ENCODE measurements around the gene FBXL5. TPM values are rescaled to one million over a fixed set of nuclear protein-coding genes. Genes with fewer than 3 reads are reported as not detected.

The FBXL5 gene
- total and polyA plus RNA-seq, 3 donors from 2014 or later, result 149 to 162 (median 153) TPM

DNA sequence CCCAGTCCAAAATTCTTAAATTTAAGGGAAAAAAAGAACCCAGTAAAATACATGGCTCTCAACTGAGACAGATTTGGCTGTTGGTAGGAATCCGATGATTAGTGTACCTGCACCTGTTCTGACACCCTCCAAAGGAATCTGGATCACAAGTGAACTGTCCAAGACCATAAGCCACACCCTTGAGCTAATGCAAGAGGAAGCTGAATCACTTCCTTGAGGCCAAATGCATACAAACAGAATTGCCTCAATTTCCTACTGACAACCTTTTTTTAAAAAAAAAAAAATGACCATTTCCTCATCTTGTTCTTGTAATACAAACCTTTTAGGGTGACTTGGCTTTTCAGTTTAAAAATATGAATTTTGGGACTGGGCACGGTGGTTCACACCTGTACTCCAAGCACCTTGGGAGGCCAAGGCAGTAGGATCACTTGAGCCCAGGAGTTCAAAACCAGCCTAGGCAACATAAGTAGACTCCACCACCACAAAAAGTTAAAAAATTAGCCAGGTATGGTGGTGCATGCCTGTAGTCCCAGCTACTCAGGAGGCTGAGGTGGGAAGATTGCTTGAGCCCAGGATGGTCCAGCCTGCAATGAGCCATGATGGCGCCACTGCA lies 10.7 kb upstream of the FBXL5 start:
- DNase-seq, result no peak
- TF ChIP-seq CTCF (IDR thresholded peaks at IDR 0.05) (no peak), POLR2A (IDR thresholded peaks at IDR 0.05) (no peak)
- Histone ChIP-seq H3K27ac (no peak overlapping the region), H3K4me3 (no peak overlapping the region), H3K36me3 (ENCODE audit: low read depth, missing control alignments) (no peaks in the 10 kb centered on the region), H3K4me1 (peaks cover 6% of the 10 kb centered on the region), H3K9me3 (no peaks in the 10 kb centered on the region), H3K27me3 (no peaks in the 10 kb centered on the region)
- intact Hi-C loops (cut with DNase I; ENCODE audit: low total_unique reads), result no loop called here
- WGBS, 2 donors, result 88 to 92% methylated on average over 3 of the region's 3 CpGs

DNA sequence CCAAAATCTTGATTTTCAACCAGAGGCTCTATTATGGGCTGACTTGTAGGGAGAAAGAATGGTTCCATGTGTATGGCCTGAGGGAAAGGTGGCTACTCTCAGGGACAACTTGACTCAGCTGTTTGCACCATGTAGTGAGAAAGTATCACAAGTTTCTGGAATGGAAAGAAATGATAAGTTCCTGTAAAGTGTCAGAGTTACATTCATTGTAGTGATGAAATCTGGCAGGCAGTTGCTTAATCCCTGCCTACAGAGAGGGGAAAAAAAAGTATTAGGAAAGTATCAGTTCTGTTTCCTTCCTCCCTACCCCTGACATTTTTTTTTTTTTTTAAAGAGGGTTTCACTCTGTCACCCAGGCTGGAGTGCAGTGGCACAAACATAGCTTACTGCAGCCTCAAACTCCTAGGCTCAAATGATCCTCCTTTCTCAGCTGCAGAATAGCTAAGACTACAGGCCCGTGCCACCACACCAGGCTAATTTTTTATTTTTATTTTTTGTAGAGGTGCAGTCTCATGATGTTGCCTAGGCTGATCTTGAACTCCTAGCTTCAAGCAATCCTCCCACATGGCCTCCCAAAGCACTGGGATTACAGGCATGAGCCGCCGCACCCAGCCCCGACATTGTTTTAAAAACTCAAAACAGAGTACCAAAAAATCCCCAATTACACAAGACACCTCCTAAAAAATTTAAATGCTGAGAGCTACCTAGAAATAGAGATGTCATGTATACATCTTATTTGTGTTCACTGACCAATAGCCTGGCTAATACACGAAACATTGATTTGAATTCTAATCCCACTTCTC lies 4.8 kb upstream of the FBXL5 start:
- WGBS, 2 donors, result 86 to 90% methylated on average over 5 of the region's 5 CpGs
- intact Hi-C loops (cut with DNase I; ENCODE audit: low total_unique reads), result no loop called here
- Histone ChIP-seq H3K4me1 (peaks cover 16% of the 10 kb centered on the region), H3K9me3 (no peaks in the 10 kb centered on the region), H3K4me3 (no peak overlapping the region), H3K27ac (peak overlapping the region in 1 of 2 donors; percentile 15), H3K36me3 (ENCODE audit: low read depth, missing control alignments) (no peaks in the 10 kb centered on the region), H3K27me3 (no peaks in the 10 kb centered on the region)
- no peak for DNase-seq
- no peak for TF ChIP-seq POLR2A (IDR thresholded peaks at IDR 0.05)
- TF ChIP-seq CTCF (IDR thresholded peaks at IDR 0.05), result no peak

DNA sequence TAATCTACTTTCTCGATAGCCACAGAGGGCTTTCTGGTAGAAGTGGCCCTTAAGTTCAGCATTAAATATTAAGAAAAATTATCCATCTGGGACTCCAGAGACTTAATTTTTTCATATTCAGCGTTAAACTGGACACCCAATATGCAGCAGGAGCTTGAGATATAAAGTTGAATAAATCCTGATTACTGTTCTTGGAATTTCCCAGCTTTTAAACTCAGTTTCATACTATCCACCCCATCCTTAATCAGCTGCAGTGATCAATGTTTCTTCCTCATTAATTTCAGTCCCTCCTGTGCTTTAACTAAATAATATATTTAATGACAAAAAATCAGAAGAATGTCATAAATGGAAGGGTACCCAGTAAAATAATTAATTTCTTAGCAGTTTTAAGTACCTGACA lies 3.6 kb upstream of the FBXL5 start:
- H3K27ac ChIP-seq, result no peak overlapping the region
- TF ChIP-seq CTCF (IDR thresholded peaks at IDR 0.05) (no peak), POLR2A (IDR thresholded peaks at IDR 0.05) (no peak)
- H3K4me1 ChIP-seq, result peaks cover 16% of the 10 kb centered on the region
- H3K27me3 ChIP-seq, result no peaks in the 10 kb centered on the region
- H3K9me3 ChIP-seq, result no peaks in the 10 kb centered on the region
- H3K36me3 ChIP-seq (ENCODE audit: low read depth, missing control alignments), result no peaks in the 10 kb centered on the region
- WGBS, 2 donors, result 86 to 96% methylated on average over 2 of the region's 2 CpGs
- no peak overlapping the region for H3K4me3 ChIP-seq
- DNase-seq, result no peak
- intact Hi-C loops (cut with DNase I; ENCODE audit: low total_unique reads), result no loop called here

- no peak overlapping the region for H3K27ac ChIP-seq
- TF ChIP-seq CTCF (IDR thresholded peaks at IDR 0.05) (no peak), POLR2A (IDR thresholded peaks at IDR 0.05) (no peak)
- intact Hi-C loops (cut with DNase I; ENCODE audit: low total_unique reads), result no loop called here
- no peak for DNase-seq
- H3K36me3 ChIP-seq (ENCODE audit: low read depth, missing control alignments), result no peaks in the 10 kb centered on the region
- no peaks in the 10 kb centered on the region for H3K9me3 ChIP-seq
- H3K4me3 ChIP-seq, result no peak overlapping the region
- no peaks in the 10 kb centered on the region for H3K27me3 ChIP-seq
- WGBS, 2 donors, result 75 to 81% methylated on average over 4 of the region's 4 CpGs
- peaks cover 16% of the 10 kb centered on the region for H3K4me1 ChIP-seq
These were observed 3.1 kb upstream of the FBXL5 start for GRCh38 chr4:15658136-15658770.
